ENCODE data around the gene FCRL6. TPM values are rescaled to one million over a fixed set of nuclear protein-coding genes. Genes with fewer than 3 reads are reported as not detected.

Gene FCRL6
- total RNA-seq, 1 donor from 2014 or later: not detected

- H3K4me1 Mint-ChIP-seq: peaks cover 12% of the 10 kb centered on the region
- H3K27ac Mint-ChIP-seq: no peak overlapping the region
- POLR2A ChIA-PET: interaction anchor here (0.7 kb wide), 1 partner anchor 71 kb away, joined by 3 read pairs; the partner anchor contains the start of gene TAGLN2
These were observed 52.0 kb downstream of the FCRL6 start for GRCh38 chr1:159854116-159854692.

DNA sequence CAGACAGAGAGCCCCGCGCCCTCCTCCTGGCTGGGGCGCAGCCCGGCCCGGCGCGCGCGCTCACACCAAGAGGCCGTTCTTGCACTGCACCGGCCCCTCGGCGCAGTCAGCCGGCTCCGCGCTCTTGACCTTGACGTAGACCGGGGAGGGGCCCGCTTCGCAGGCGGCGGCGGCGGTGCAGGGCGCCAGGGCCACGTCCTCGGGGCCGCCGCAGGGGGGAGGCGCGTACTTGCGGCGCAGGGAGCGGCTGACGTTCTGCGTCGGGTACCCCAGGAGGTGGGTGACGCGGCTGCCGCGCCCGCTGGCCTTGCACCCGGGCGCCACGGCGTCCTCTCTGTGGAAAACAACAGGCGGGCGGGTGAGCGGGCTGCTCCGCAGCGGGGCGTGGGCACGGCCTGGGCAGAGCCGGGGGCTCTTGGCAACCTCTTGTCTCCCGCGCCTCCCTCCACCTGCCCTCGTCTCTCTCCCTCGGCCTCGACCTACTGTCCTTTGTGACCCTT, 52.6 kb downstream of the FCRL6 start:
- ChIA-PET POLR2A (no interaction called here), CTCF (interaction anchor here (1.0 kb wide), 1 partner anchor 55 kb away, joined by 3 read pairs; no protein-coding TSS in a partner anchor)
- ATAC-seq (ENCODE audit: low read depth): peak; percentile 90
- intact Hi-C loops (cut with micrococcal nuclease): loop anchor here (5.0 kb wide), 1 partner anchor 38 kb away; no protein-coding TSS in a partner anchor
- peak; percentile 47 for DNase-seq
- Mint-ChIP-seq H3K36me3 (ENCODE audit: low read depth) (no peaks in the 10 kb centered on the region), H3K4me3 (peak overlapping the region; percentile 84), H3K27ac (no peak overlapping the region), H3K4me1 (peaks cover 12% of the 10 kb centered on the region), H3K27me3 (peaks cover 5% of the 10 kb centered on the region), H3K9me3 (no peaks in the 10 kb centered on the region)
- TF ChIP-seq CTCF (IDR thresholded peaks at IDR 0.05): no peak

More at GRCh38 chr1:159854116-159854692, 52.0 kb downstream of the FCRL6 start:
- intact Hi-C loops (cut with micrococcal nuclease): loop anchor here (5.0 kb wide), 1 partner anchor 38 kb away; no protein-coding TSS in a partner anchor
- no peaks in the 10 kb centered on the region for H3K36me3 Mint-ChIP-seq (ENCODE audit: low read depth)
- CTCF ChIA-PET: interaction anchor here (0.7 to 1.0 kb wide), 2 partner anchors 34 to 55 kb away, joined by 3 read pairs; no protein-coding TSS in a partner anchor
- H3K4me3 Mint-ChIP-seq: peak overlapping the region; percentile 79
- DNase-seq (no peak), ATAC-seq (ENCODE audit: low read depth) (peak; percentile 18)
- H3K27me3 Mint-ChIP-seq: peaks cover 5% of the 10 kb centered on the region
- TF ChIP-seq CTCF (IDR thresholded peaks at IDR 0.05): no peak
- H3K9me3 Mint-ChIP-seq: no peaks in the 10 kb centered on the region

GRCh38 chr1:159855709-159856108, 53.5 kb downstream of the FCRL6 start:
- H3K4me1 Mint-ChIP-seq: peaks cover 12% of the 10 kb centered on the region
- H3K4me3 Mint-ChIP-seq: no peak overlapping the region
- intact Hi-C loops (cut with micrococcal nuclease): no loop called here
- ChIA-PET CTCF (no interaction called here), POLR2A (no interaction called here)
- peaks cover 5% of the 10 kb centered on the region for H3K27me3 Mint-ChIP-seq
- H3K9me3 Mint-ChIP-seq: no peaks in the 10 kb centered on the region
- DNase-seq (no peak), ATAC-seq (ENCODE audit: low read depth) (no peak)
- no peak for TF ChIP-seq CTCF (IDR thresholded peaks at IDR 0.05)
- no peak overlapping the region for H3K27ac Mint-ChIP-seq
- H3K36me3 Mint-ChIP-seq (ENCODE audit: low read depth): no peaks in the 10 kb centered on the region

DNA sequence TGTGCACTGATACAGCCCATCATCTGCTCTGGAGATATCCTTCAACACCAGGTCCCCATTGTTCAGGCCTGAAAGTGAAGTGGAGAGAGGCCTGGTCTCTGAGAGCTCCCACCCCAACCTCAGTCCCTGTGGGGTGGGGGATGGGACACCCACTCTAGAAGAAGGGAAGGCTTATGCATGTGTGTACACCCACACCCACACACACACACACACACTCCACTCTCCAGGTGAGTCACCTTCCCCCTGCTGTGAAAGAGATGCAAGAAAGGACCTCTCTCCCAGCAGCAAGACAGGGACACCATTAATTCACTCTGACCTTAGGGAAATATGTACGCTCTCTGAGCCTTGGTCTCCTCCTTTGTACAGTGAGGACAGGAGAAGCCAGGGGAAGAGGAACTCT, 54.4 kb downstream of the FCRL6 start:
- H3K9me3 Mint-ChIP-seq: no peaks in the 10 kb centered on the region

More for the DNA sequence above, 54.4 kb downstream of the FCRL6 start:
- ATAC-seq (ENCODE audit: low read depth) (no peak), DNase-seq (no peak)
- intact Hi-C loops (cut with micrococcal nuclease): no loop called here
- Mint-ChIP-seq H3K4me3 (no peak overlapping the region), H3K27me3 (peaks cover 8% of the 10 kb centered on the region), H3K4me1 (peaks cover 12% of the 10 kb centered on the region), H3K27ac (no peak overlapping the region), H3K36me3 (ENCODE audit: low read depth) (no peaks in the 10 kb centered on the region)
- POLR2A ChIA-PET: no interaction called here
- CTCF ChIA-PET: interaction anchor here (1.5 kb wide), 1 partner anchor 57 kb away, joined by 3 read pairs; no protein-coding TSS in a partner anchor
- TF ChIP-seq CTCF (IDR thresholded peaks at IDR 0.05): no peak

All from activated B cell treated with CpG ODN at 0.5 μM for 24 hours (primary cell).